ENCODE measurements around the gene SNX10. TPM values are rescaled to one million over a fixed set of nuclear protein-coding genes. Genes with fewer than 3 reads are reported as not detected.

SNX10 gene
- polyA plus RNA-seq, 3 donors = 68.0 to 250 (median 219) TPM

DNA sequence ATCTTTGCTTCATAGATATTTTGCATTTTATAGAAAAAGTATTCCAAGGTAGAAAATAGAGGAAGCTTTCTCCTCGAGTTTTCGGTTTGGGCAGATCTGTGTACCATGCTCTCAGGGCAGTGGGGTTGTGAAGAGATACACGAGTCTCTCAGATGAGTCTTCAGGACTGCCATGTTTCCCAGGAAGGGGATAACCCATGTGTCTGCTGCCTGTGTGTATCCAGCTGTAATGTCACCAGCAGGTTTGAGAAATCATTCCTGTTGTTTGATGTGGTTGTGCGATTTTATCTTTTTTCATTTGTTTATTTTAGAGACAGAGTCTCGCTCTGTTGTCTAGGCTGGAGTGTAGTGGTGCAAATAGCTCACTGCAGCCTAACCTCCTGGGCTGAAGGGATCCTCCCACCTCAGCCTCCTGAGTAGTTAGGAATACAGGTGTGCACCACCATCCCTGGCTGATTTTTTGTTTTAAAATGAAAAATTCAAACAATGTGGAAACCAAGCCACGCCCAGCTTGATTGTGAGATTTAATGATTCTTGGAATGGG is 48.9 kb downstream of the SNX10 start:
- H3K27me3 ChIP-seq (ENCODE audit: control insufficient read depth in 2 of 2, insufficient read depth in 2 of 2, low read length in 2 of 2) = no peaks in the 10 kb centered on the region
- no peak overlapping the region for H3K9ac ChIP-seq (ENCODE audit: insufficient read depth, low read length, poor library complexity, severe bottlenecking)
- no peak overlapping the region for H3K4me2 ChIP-seq (replicated peaks; ENCODE audit: extremely low read depth, low read length, poor library complexity, severe bottlenecking)
- no peaks in the 10 kb centered on the region for H3K9me3 ChIP-seq (replicated peaks in 1 of 2; ENCODE audit: control insufficient read depth in 1 of 2, insufficient read depth in 1 of 2, low read length in 2 of 2)
- H2AFZ ChIP-seq (ENCODE audit: insufficient read depth, low read depth, low read length, poor library complexity, severe bottlenecking) = no peak overlapping the region
- peaks cover 14 to 39% of the 10 kb centered on the region in 2 donors for H3K36me3 ChIP-seq (replicated peaks in 1 of 2; ENCODE audit: control insufficient read depth in 1 of 2, insufficient read depth in 2 of 2, low read length in 2 of 2)
- peak overlapping the region in 3 of 7 donors; percentile 10 to 70 (median 44) for H3K27ac Mint-ChIP-seq
- TF ChIP-seq, protein P1, sequence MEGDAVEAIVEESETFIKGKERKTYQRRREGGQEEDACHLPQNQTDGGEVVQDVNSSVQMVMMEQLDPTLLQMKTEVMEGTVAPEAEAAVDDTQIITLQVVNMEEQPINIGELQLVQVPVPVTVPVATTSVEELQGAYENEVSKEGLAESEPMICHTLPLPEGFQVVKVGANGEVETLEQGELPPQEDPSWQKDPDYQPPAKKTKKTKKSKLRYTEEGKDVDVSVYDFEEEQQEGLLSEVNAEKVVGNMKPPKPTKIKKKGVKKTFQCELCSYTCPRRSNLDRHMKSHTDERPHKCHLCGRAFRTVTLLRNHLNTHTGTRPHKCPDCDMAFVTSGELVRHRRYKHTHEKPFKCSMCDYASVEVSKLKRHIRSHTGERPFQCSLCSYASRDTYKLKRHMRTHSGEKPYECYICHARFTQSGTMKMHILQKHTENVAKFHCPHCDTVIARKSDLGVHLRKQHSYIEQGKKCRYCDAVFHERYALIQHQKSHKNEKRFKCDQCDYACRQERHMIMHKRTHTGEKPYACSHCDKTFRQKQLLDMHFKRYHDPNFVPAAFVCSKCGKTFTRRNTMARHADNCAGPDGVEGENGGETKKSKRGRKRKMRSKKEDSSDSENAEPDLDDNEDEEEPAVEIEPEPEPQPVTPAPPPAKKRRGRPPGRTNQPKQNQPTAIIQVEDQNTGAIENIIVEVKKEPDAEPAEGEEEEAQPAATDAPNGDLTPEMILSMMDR (IDR thresholded peaks at IDR 0.05) = no peak
- 84% methylated on average over 4 of the region's 6 CpGs for WGBS (ENCODE audit: insufficient coverage)
- H3K4me3 ChIP-seq (replicated peaks in 1 of 3; ENCODE audit: low read depth in 2 of 3, low read length in 3 of 3) = no peak overlapping the region
- intact Hi-C loops (cut with micrococcal nuclease) = no loop called here
- H3K27ac ChIP-seq (ENCODE audit: low read depth in 1 of 2, low read length in 2 of 2) = peak overlapping the region in 1 of 2 donors; percentile 41
- peaks cover 96% of the 10 kb centered on the region for H3K79me2 ChIP-seq (ENCODE audit: insufficient read depth, low read length)
- no peak overlapping the region for H3K4me3 Mint-ChIP-seq
- H3K9me3 Mint-ChIP-seq = no peaks in the 10 kb centered on the region
- peaks cover 0 to 3% (median 0%) of the 10 kb centered on the region in 3 donors for H3K27me3 Mint-ChIP-seq (ENCODE audit: low read depth in 3 of 3)
- H3K4me1 Mint-ChIP-seq = peaks cover 45% of the 10 kb centered on the region
- no peak for DNase-seq
- H3K36me3 Mint-ChIP-seq = peaks cover 35 to 51% of the 10 kb centered on the region in 2 donors
- H3K4me1 ChIP-seq (ENCODE audit: control insufficient read depth in 1 of 2, insufficient read depth in 2 of 2, low read length in 2 of 2) = peaks cover 25 to 30% of the 10 kb centered on the region in 2 donors
- peaks cover 60% of the 10 kb centered on the region for H4K20me1 ChIP-seq (ENCODE audit: insufficient read depth, low read length)

GRCh38 chr7:26343320-26343832 is 51.7 kb downstream of the SNX10 start:
- H3K36me3 ChIP-seq (replicated peaks in 1 of 2; ENCODE audit: control insufficient read depth in 1 of 2, insufficient read depth in 2 of 2, low read length in 2 of 2) = peaks cover 42 to 68% of the 10 kb centered on the region in 2 donors
- DNase-seq = no peak
- H4K20me1 ChIP-seq (ENCODE audit: insufficient read depth, low read length) = peaks cover 77% of the 10 kb centered on the region
- Mint-ChIP-seq H3K9me3 (no peaks in the 10 kb centered on the region), H3K27ac (peak overlapping the region in 3 of 7 donors; percentile 44 to 80 (median 44)), H3K4me1 (peaks cover 32% of the 10 kb centered on the region), H3K36me3 (peaks cover 61 to 79% of the 10 kb centered on the region in 2 donors), H3K4me3 (no peak overlapping the region), H3K27me3 (ENCODE audit: low read depth in 3 of 3) (peaks cover 0 to 3% (median 0%) of the 10 kb centered on the region in 3 donors)
- peaks cover 2 to 17% of the 10 kb centered on the region in 2 donors for H3K4me1 ChIP-seq (ENCODE audit: control insufficient read depth in 1 of 2, insufficient read depth in 2 of 2, low read length in 2 of 2)
- TF ChIP-seq, protein P1 (IDR thresholded peaks at IDR 0.05) = no peak
- peaks cover 80% of the 10 kb centered on the region for H3K79me2 ChIP-seq (ENCODE audit: insufficient read depth, low read length)
- H3K9ac ChIP-seq (ENCODE audit: insufficient read depth, low read length, poor library complexity, severe bottlenecking) = no peak overlapping the region
- peak overlapping the region in 1 of 2 donors; percentile 60 for H3K27ac ChIP-seq (ENCODE audit: low read depth in 1 of 2, low read length in 2 of 2)
- no peak overlapping the region for H3K4me3 ChIP-seq (replicated peaks in 1 of 3; ENCODE audit: low read depth in 2 of 3, low read length in 3 of 3)
- 95% methylated on average over 4 of the region's 10 CpGs for WGBS (ENCODE audit: insufficient coverage)
- intact Hi-C loops (cut with micrococcal nuclease) = no loop called here
- H3K9me3 ChIP-seq (replicated peaks in 1 of 2; ENCODE audit: control insufficient read depth in 1 of 2, insufficient read depth in 1 of 2, low read length in 2 of 2) = no peaks in the 10 kb centered on the region
- no peaks in the 10 kb centered on the region for H3K27me3 ChIP-seq (ENCODE audit: control insufficient read depth in 2 of 2, insufficient read depth in 2 of 2, low read length in 2 of 2)
- H2AFZ ChIP-seq (ENCODE audit: insufficient read depth, low read depth, low read length, poor library complexity, severe bottlenecking) = no peak overlapping the region
- no peak overlapping the region for H3K4me2 ChIP-seq (replicated peaks; ENCODE audit: extremely low read depth, low read length, poor library complexity, severe bottlenecking)
